Fibroblast of skin of back (primary cell): ENCODE measurements around the gene MYO1E.

Source experiments
- DNase-seq: peaks from one replicate; pipeline ENCODE4 v3.0.0-alpha.2; 2013

Gene MYO1E

DNA sequence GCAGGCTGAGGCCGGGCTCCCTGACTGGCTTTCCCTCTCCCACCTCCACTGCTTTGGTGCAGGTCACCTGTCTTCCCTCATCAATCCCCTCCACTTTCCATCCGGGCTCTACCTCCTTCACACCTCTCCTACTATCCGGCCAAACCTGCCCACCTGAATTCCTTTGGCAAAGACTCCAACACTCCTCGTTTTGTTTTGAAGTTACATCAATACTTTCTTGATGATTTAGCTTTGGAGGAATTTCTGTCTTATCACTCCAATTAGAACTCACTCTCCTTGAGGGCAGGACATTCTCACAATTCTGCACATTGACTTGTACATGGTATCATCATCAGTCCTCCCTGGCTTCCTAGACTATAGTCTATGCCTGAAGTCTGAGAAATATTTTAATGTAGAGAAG is 145.7 kb downstream of the MYO1E start:
- DNase-seq, result peak; percentile 25

DNA sequence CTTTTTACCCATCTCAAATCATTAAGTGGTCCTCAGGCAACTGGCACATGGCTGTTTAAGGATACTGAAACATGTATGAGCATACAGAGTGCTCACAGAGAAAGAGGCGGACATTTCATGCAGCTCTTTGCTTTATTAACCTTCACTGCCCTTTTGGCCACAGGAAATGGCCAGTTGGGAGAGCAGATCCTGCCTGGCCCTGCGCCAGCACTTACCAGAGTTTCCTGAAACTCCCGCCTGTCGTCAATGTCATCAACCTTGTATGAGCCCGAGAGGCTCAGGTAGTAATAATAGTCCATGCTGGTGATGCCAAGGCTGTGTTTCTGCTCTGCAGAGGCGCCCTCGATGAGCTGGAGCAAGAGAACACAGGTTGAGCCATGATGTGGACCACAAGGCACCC is 148.2 kb downstream of the MYO1E start:
- DNase-seq, result no peak

DNA sequence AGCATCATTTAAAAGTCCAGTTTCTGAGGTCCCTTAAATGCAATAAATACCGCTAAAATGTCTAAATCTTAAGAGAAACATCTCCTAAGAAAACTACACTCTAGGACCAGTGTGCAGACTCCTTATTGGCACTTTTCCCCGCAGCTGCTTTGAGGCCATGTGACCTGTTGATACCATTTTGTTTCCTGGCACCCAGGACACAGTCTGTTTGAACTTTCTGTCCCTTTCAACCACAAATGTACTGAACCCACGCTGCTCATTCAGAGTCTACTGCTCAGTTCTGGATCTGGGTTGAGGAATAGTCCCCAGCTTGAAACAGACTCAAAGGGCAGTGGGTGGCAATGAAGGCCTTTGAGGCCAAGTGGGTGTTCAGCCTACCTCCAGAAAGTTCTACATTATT is 148.9 kb downstream of the MYO1E start:
- no peak for DNase-seq

DNA sequence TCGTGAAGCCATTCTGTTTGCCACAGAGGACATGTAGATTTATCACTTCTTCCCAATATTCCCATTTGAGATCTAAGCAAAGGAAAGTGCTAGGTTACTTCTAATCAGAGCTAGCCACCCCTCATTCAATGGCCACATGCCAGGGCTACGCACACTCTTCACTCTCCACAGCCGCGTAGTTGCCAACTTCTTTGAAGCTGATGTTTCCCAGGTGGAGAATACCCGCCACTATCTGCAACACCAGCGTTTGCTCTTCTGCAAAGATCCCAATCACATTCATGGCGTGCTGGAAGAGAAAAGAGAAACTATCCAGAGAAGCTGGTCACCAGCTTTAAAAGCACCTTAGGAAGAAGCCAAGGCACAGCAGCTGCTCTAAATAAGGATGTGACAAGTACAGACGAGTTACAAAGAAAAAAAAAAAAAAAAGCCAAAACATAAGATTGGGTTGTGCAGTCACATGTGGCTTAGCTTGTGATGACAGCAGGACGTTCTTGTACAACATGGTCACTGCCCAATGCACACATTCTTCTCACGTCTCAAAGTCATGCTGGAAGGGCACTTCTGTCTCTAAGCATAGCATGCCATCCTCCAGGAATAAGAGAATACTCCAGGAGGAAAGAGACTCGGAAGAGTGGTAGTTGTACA is 149.6 kb downstream of the MYO1E start:
- DNase-seq, result peak; percentile 74

DNA sequence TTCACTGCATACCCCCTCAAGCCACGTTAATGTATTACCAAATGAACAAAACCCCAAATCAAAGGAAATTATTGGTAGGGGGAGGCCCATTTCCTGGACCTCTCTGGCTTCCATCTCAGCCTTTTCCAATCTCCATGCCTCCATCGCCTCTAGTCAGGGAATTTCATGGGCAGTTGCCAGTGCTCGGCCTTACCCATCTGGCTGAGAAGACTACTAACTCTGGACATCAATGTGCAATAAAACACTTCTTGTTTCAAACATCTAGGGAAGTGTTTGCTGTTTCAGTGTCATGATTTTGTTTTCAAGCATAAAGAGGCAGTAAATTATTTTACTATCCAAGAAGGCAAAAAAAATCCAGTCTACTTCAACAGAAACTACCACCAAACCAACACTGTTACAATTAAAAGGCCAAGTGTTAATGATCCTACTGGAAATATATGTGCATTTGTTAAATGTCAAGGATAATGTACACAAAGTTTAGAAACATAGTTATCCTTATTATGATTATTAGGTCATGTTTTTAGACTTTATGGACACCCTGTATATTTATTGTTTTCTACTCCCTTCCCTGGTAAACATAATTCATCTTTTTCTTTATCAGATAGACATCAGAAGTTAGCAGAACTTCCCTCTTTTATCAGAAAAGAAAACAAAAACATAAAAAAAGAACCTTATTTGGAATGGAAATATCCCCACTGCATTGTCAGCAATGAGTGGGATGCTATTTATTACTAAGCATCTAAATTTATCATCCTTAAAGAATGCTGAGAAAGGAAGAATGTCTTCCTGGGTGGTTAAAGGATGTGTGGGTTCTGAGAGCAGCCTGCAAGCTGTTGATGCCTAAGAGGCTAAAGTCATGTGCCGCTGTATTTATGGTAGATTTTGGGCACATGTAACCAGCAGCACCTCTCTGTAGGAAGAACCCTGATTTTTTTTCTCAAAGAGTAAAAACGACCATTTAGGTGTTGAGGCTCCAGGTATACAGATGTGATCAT is 150.9 kb downstream of the MYO1E start:
- peak; percentile 96 for DNase-seq

DNA sequence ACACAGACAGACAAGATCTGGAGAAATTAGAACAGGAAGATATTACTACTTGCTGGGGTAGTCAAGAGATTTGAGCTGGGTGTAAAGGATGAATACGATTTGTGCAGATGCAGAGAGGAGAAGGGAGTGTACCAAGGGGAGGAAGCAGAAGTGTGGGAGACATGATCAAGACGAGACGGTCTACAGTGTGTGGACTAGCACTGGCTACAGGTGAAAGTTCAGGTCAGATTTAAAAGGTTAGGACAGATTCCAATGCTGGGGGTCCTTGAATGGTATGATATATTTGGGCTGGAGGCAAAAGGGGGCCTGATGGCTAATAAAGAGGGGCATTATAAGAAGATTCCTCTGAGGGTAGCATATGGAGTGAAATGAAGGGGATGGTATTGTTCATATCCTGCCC is 154.0 kb downstream of the MYO1E start:
- no peak for DNase-seq

DNA sequence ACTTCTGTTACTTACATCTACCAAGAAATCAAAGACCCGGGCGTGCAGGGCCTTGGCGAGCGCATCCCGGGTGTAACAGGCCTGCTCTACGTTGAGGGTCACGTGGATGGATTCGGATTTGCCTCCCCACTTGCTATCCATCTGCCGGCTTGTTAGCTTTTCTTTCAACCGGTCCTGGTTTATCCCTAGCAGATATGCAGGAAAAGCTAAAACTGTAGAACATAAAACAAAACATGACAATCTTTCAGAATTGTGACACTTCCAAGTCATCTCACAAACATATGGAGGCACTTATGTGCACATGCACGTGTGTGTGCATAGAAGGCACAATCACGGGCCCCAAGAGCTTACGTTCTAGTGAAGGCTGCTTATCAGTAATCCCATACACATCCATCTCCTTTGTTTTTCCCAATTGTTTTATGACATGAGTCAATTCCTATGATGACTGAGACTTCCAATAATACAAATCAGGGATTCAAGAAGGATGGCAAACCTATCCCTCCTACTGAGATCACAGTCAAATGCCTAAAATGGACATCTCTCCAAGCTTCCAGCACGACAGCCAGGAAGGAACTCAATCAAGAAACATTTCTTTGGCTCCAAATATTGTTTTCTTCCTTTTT is 154.7 kb downstream of the MYO1E start:
- DNase-seq, result no peak

DNA sequence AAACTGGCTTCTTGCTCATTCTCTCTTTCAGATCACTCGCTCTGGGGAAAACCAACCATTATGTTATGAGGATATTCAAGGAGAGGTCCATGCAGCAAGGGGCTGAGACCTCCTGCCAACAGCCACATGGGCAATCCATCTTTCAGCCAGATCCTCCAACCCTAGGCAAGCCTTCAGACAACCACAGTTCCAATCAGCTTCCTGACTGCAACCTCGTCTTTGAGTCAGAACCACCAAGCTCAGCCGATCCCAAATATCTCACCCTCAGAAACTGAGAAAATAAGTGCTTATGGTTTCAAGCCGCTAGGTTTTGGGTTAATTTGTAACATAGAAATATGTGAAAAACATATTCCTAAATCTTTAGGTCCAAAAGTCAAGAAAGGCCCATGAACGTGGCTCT is 155.8 kb downstream of the MYO1E start:
- no peak for DNase-seq

DNA sequence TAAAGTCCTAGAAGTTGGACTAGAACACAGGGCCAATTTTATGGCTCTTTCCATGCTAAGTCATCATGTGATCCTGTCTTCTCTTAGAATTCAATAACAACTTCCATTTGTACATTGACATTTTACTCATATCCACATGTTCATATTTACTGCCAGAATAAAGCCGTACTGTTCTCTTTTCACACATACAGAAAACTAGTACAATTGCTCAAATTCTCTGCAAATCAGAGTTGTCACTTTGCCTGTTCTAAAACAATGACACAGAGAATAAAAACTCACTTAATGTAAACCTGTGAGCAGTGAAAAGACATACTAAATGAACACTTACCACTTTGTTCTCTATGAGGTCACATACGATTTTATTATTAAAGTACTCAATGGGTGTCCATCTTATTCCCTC is 162.5 kb downstream of the MYO1E start:
- no peak for DNase-seq

DNA sequence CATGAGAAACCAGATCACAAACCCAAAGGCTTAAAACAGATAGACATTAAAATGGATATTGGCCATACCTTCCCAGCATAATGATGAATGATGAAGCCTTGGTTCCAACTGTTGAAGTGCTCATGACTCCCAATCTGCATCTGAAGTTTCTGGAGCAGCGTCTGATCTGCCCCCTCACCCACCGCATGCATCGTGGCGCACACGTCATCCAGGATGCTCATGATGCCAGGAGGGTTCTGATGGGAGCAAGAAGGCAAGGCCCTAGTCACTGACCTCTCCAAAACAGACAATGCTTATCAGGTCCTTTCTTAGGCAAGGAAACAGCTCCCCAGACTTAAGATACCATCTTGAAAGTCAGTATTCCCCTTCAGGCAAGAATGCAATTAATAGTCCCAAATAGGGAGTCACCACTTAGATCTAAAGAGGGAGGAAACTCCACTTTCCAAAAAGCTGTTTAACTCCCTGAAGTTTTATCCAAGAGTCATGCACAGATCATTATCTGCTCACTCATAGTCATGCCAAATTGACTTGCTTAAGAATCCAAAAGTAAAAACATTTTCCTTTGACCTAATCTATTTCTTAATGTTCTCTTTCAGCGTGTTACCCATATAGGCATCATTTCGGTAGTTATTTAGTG is 163.9 kb downstream of the MYO1E start:
- DNase-seq, result no peak

DNA sequence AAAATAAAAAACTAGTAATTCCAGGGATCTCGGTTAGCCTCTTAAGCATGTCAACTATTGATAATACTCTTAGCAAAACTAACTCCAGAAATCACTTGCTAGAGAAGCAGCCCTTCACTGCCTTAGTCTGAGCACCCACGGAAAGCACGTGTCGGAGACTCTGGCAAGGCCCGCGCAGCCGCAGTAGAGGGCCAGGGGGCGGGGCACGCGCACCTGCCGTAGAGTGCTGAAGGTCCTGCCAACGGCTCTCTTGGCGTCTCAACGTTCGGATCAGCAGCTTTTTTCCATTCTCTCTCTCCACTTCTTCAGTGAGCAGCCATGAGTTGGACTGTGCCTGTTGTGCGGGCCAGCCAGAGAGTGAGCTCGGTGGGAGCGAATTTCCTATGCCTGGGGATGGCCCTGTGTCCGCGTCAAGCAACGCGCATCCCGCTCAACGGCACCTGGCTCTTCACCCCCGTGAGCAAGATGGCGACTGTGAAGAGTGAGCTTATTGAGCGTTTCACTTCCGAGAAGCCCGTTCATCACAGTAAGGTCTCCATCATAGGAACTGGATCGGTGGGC is 166.0 kb downstream of the MYO1E start, which contains the start of gene LDHAL6B:
Gene LDHAL6B (plus strand): TSS at position 221 of the 561 bp plus-strand sequence. CDS start 98 bp downstream, at position 319.
- DNase-seq, result no peak

DNA sequence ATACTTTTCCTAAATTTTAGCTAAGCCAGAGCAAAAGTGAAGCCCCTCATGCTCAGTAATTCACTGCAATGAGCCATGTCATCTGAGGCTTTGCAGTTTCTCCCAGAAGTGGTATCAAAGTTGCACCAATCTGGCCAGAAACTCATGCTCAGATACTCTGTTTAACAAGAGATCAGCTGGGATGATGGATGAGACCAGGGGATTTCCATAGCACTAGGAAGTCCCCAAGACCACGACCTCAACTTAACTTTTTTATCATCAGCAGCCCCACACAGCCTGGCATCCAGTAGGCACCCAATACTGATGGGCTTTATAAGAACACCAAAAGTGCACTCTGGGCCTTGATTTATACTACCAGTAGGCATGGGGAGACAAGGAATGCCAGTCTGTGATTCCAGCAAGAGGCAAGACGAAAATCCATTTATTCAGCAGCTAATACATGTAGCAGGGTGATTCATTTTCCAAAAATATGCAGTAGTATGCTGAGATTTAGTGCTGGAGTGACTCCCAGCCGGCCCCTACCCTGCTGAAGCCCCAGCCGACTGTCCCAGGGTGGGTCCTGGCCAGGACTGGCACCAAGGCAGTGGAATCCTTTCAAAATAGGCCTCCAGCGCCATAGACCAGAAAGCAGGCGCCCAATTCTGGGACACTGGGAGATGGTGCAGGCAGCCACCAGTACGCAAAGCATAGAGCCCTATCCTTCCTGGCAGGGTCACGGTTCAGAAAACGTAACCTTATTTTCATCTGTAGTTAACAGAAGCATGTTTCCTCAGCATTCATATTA is 166.6 kb downstream of the MYO1E start:
- DNase-seq, result no peak

DNA sequence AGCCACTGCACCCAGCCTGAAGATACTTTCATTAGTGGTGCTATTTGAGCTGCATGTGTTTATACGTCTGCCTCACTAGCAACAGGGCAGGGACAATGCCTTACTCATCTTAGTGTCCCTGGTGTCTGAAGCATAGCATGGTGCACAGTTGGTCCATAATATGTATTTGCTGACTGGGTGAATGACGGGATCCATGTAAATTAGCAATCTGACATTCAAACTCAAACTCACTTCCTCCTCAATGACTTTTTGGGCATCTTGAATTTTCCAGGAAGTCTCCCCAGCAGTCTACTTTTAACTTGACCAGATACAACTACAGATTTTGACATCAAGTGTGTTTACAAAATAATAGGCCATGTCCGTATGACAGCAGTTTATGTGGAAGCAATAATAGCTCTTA is 169.0 kb downstream of the MYO1E start:
- no peak for DNase-seq

DNA sequence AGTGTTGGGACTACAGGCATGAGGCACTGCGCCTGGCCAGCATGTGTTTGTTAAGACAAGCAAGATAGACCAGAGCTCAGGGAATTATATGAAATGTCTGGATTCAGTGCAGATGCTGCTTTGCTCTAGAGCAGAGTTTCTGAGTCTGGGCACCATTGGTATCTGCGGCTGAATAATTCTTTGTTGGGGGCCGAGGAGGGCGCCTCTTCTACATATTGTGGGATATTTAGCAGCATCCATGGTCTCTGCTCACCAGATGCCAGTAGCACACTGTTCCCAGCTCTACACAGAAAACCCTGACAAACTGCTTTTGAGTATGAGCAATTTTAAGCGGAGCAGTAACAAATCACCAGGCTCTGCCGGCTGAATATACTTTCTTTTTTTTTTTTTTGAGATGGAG is 169.7 kb downstream of the MYO1E start:
- no peak for DNase-seq

DNA sequence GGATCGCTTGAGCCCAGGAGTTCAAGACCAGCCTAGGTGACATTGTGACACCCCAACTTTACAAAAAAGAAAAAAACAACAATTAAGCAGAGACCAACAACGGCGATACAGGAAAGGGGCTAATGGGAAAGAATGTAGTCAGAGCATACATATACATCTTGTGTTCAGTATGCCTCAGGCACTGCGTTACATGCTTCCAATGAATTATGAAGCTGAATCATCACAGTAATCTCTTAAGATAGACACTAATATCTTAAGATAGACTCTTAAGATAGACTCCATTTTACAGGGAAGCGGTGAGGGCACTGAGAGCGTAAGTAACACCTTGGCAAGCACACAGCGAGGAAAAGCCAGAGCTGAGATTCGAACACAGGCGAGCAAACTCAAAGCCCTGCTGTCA is 172.1 kb downstream of the MYO1E start:
- peak; percentile 36 for DNase-seq

DNA sequence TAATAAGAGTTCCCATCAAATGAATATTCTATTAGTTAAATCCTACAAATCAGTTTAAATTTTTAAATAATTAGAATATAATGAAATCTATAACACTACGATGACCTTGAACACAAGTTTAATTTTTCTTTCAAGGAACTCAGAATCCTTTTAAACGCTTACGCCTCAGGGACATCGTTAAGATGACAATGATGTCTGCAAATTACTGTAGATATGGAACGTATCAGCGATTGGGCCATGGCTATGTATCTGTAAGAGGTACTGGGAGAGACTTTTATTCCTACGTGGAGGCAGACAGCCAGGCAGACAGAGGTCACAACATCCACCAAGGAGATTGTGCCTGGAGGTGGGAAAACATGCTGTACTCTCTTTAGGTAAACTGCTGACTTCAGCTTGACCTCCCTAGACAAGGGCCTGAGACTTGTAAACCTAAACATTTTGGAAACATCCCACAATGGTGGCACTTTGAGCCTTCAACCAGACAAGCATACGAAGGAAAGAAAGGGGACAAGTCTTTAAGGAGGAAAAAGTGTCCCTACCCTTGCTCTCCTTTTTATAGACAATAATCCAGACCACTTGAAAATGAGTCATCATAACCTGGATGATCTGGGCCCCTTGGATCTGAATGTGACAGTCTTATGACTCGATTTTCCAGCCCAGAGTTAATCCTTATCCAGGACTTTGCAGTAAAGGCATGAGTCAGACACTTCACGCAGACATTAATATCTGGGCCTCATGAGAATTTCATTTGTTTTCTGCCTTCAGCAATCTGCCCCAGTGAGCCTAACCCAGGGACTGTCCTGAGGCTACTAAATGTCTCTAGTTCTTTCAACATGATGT is 172.8 kb downstream of the MYO1E start:
- peak; percentile 81 for DNase-seq

DNA sequence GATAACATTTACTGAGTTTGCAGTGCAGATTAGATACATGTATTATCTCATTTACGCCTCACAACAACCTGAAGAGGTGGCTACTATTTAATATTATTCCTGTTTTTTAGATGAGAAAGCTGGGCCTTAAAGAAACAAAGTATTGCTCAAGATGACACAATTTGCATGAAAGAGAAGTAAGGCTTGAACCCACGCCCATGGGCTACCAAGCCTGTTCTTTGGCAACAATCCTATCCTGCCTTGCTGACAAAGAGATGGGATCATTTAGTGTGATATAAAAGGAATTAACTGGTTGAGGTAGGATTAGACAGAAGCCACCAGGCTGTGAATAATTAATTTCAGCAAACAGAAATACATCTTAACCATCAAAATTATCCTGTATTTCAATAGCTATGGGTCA is 175.2 kb downstream of the MYO1E start:
- no peak for DNase-seq

DNA sequence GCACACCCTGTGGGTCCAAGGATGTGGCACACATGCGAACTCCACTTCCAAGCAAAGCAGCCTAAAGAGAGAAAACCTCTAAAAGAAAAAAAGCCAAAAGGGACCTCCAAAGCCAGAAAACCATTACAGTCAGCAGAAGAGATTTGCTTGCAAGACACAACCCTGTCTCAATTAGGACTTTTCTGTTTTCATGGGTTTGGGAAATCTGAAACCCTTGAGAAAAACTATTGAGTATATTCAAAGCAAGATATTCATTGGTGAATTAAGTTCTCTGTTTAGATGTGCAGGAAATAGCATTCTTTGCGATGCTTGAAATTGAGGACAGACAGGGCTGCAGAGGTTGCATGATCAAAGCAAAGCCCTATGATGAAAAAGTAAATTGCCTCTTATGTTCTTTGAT is 176.3 kb downstream of the MYO1E start:
- DNase-seq, result no peak

DNA sequence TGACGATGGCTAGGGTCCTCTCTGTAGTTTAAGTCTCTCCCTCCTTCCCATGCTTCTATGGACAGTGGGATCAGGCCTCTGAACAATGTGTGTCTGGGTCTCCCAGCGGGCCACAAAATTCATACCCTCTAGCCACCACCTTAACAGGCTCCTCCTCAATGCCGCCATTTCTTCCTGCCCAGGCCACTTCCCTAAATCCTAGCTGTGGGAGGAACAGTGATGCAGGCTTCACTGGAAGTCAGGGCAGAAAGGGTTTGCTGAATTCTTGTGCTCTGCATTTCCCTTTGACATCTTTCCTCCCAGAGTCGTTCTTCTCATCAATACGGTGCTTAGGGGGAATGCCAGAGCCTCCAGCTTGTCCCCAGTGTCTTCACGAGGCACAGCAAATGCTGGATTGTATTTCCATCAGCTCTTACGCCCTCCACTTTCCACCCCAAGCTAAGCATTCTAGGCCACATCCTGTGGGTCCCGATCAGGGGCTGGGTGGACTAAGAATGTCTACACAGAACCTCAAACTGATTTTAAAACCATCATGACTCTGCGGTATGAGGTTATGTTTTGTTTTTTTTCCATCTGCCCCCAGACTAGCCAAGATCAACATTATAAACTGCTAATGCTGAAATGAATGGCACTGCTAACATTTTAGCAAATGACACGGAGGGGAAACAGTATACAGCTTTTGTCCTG is 177.9 kb downstream of the MYO1E start:
- DNase-seq, result no peak

DNA sequence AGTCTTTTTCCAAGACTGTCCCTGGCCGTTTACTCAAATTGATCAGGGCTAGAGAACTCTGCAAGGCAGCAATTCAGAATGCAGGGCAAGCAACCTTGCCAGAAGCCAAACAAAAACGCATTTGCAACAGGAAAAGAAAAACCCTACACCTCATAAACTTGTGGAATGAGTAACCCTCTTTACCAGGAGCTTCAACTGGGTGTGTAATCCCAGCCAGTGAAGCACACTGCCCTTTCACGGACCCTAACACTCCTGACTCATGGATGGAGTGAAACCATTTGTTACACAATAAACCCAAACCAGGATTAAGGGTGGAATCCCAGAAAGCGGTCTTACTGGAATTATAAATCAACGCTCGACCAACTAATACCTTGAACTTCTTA is 180.8 kb downstream of the MYO1E start:
- peak; percentile 87 for DNase-seq
